ENCODE data around the gene PLXDC2. TPM values are rescaled to one million over a fixed set of nuclear protein-coding genes. Genes with fewer than 3 reads are reported as not detected.

PLXDC2 gene
- total RNA-seq, 2 donors from 2014 or later: 19.5 to 26.4 TPM

- WGBS, 2 experiments (ENCODE audit: insufficient coverage in 1 of 2, insufficient read length in 1 of 2): 88% methylated on average over 2 of the region's 2 CpGs; no CpG with 5 or more reads in 1 of the 2 experiments
- no peak overlapping the region for H3K4me3 Mint-ChIP-seq
- Histone ChIP-seq H3K9me3 (ENCODE audit: control insufficient read depth, low read length) (peaks cover 27% of the 10 kb centered on the region), H3K27ac (ENCODE audit: low read depth, low read length) (no peak overlapping the region), H3K36me3 (ENCODE audit: control insufficient read depth, insufficient read depth, low read length) (no peaks in the 10 kb centered on the region), H3K4me1 (ENCODE audit: control insufficient read depth, insufficient read depth, low read length) (no peaks in the 10 kb centered on the region), H3K27me3 (ENCODE audit: control insufficient read depth, insufficient read depth, low read length, poor library complexity, severe bottlenecking) (no peaks in the 10 kb centered on the region), H3K4me3 (ENCODE audit: low read length) (no peak overlapping the region), H3K9ac (ENCODE audit: extremely low read depth, low read length, poor library complexity, severe bottlenecking) (no peak overlapping the region)
- no peaks in the 10 kb centered on the region for H3K27me3 Mint-ChIP-seq (ENCODE audit: insufficient read depth)
- H3K9me3 Mint-ChIP-seq: peaks cover 33% of the 10 kb centered on the region
- H3K27ac Mint-ChIP-seq: no peak overlapping the region
- no peaks in the 10 kb centered on the region for H3K4me1 Mint-ChIP-seq
- TF ChIP-seq, protein P1, sequence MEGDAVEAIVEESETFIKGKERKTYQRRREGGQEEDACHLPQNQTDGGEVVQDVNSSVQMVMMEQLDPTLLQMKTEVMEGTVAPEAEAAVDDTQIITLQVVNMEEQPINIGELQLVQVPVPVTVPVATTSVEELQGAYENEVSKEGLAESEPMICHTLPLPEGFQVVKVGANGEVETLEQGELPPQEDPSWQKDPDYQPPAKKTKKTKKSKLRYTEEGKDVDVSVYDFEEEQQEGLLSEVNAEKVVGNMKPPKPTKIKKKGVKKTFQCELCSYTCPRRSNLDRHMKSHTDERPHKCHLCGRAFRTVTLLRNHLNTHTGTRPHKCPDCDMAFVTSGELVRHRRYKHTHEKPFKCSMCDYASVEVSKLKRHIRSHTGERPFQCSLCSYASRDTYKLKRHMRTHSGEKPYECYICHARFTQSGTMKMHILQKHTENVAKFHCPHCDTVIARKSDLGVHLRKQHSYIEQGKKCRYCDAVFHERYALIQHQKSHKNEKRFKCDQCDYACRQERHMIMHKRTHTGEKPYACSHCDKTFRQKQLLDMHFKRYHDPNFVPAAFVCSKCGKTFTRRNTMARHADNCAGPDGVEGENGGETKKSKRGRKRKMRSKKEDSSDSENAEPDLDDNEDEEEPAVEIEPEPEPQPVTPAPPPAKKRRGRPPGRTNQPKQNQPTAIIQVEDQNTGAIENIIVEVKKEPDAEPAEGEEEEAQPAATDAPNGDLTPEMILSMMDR (conservative IDR thresholded peaks at IDR 0.05): no peak
- no peak for DNase-seq
- no peaks in the 10 kb centered on the region for H3K36me3 Mint-ChIP-seq (ENCODE audit: low read depth)
These were observed 487.4 kb downstream of the PLXDC2 start for GRCh38 chr10:20303453-20304152.

- TF ChIP-seq, protein P1 (conservative IDR thresholded peaks at IDR 0.05): no peak
- peaks cover 23% of the 10 kb centered on the region for H3K9me3 ChIP-seq (ENCODE audit: control insufficient read depth, low read length)
- H3K27ac Mint-ChIP-seq: no peak overlapping the region
These were observed 497.4 kb downstream of the PLXDC2 start for GRCh38 chr10:20313665-20314064.

GRCh38 chr10:20314431-20314830 lies 498.2 kb downstream of the PLXDC2 start:
- no peak overlapping the region for H3K4me3 Mint-ChIP-seq
- peaks cover 3% of the 10 kb centered on the region for H3K36me3 Mint-ChIP-seq (ENCODE audit: low read depth)
- no peaks in the 10 kb centered on the region for H3K36me3 ChIP-seq (ENCODE audit: control insufficient read depth, insufficient read depth, low read length)
- no peaks in the 10 kb centered on the region for H3K27me3 Mint-ChIP-seq (ENCODE audit: insufficient read depth)
- H3K27ac Mint-ChIP-seq: no peak overlapping the region
- H3K4me3 ChIP-seq (ENCODE audit: low read length): no peak overlapping the region
- H3K4me1 Mint-ChIP-seq: peaks cover 6% of the 10 kb centered on the region
- peaks cover 3% of the 10 kb centered on the region for H3K4me1 ChIP-seq (ENCODE audit: control insufficient read depth, insufficient read depth, low read length)
- no peaks in the 10 kb centered on the region for H3K27me3 ChIP-seq (ENCODE audit: control insufficient read depth, insufficient read depth, low read length, poor library complexity, severe bottlenecking)
- TF ChIP-seq, protein P1 (conservative IDR thresholded peaks at IDR 0.05): no peak
- no peak overlapping the region for H3K27ac ChIP-seq (ENCODE audit: low read depth, low read length)
- no peak for DNase-seq
- 93 to 96% methylated on average over 3 of the region's 3 CpGs for WGBS, 2 experiments (ENCODE audit: insufficient coverage in 1 of 2, insufficient read length in 1 of 2)
- no peak overlapping the region for H3K9ac ChIP-seq (ENCODE audit: extremely low read depth, low read length, poor library complexity, severe bottlenecking)
- peaks cover 23% of the 10 kb centered on the region for H3K9me3 ChIP-seq (ENCODE audit: control insufficient read depth, low read length)
- peaks cover 29% of the 10 kb centered on the region for H3K9me3 Mint-ChIP-seq

More at GRCh38 chr10:20313665-20314064, 497.4 kb downstream of the PLXDC2 start:
- H3K36me3 Mint-ChIP-seq (ENCODE audit: low read depth): peaks cover 3% of the 10 kb centered on the region
- H3K9me3 Mint-ChIP-seq: peaks cover 29% of the 10 kb centered on the region
- H3K27me3 Mint-ChIP-seq (ENCODE audit: insufficient read depth): no peaks in the 10 kb centered on the region
- H3K27me3 ChIP-seq (ENCODE audit: control insufficient read depth, insufficient read depth, low read length, poor library complexity, severe bottlenecking): no peaks in the 10 kb centered on the region
- no peak overlapping the region for H3K27ac ChIP-seq (ENCODE audit: low read depth, low read length)
- peaks cover 3% of the 10 kb centered on the region for H3K4me1 ChIP-seq (ENCODE audit: control insufficient read depth, insufficient read depth, low read length)
- no peak overlapping the region for H3K4me3 Mint-ChIP-seq
- no peak overlapping the region for H3K4me3 ChIP-seq (ENCODE audit: low read length)
- no peak for DNase-seq
- 83 to 92% methylated on average over 3 of the region's 3 CpGs for WGBS, 2 experiments (ENCODE audit: insufficient coverage in 1 of 2, insufficient read length in 1 of 2)
- no peak overlapping the region for H3K9ac ChIP-seq (ENCODE audit: extremely low read depth, low read length, poor library complexity, severe bottlenecking)
- H3K4me1 Mint-ChIP-seq: peaks cover 6% of the 10 kb centered on the region
- H3K36me3 ChIP-seq (ENCODE audit: control insufficient read depth, insufficient read depth, low read length): no peaks in the 10 kb centered on the region
